IMR-90 (cell line): ENCODE data around the gene CCDC27. TPM values are rescaled to one million over a fixed set of nuclear protein-coding genes. Genes with fewer than 3 reads are reported as not detected.
"Not testable (repeated sequence)": the region's sequence is repeated elsewhere in the genome, so short reads cannot be mapped to it uniquely, and the experiment has no call there.

ENCODE experiments used
- ATAC-seq: fragments of 200-7000 bp; cut with Tn5 transposase; 2 replicates; pipeline ENCODE4 v1.9.1; 2020; ENCODE audit warnings: low read depth, mild to moderate bottlenecking, moderate library complexity
- BruUV-seq: library from RNA; stranded (reverse); fragments of 400-500 nt; replicated peaks from 2 replicates; lab custom pipeline; 2021; lab: Mats Ljungman, UMichigan
- CTCF ChIA-PET: fragments of 300-600 bp; formaldehyde crosslinking; extraction: SDS; loops from one replicate; lab custom pipeline; 2021; ENCODE audit warnings: antibody characterized with exemption; lab: Yijun Ruan, JAX
- POLR2A ChIA-PET: fragments of 300-600 bp; sonication (Branson Sonifier 250); formaldehyde crosslinking; loops from one replicate; lab custom pipeline; 2022; ENCODE audit warnings: antibody characterized with exemption; ENCODE audit not compliant: unreplicated experiment; lab: Charles Lee
- DNase-seq: peaks from one replicate; pipeline ENCODE4 v3.0.0; 2013
- H2AFZ ChIP-seq: replicated peaks from 2 replicates; pipeline ENCODE3; 2013; ENCODE audit warnings: low read length, mild to moderate bottlenecking; ENCODE audit not compliant: poor library complexity
- H2AK5ac ChIP-seq: 2 replicates; pipeline ENCODE4 v1.6.1; 2013; ENCODE audit warnings: low read depth, low read length, inconsistent platforms
- H2AK9ac ChIP-seq: replicated peaks from 2 replicates; pipeline ENCODE3; 2013; ENCODE audit warnings: mild to moderate bottlenecking, low read depth, low read length, moderate library complexity; ENCODE audit not compliant: poor library complexity
- H2BK120ac ChIP-seq: 2 replicates; pipeline ENCODE4 v1.6.1; 2013; ENCODE audit warnings: low read depth, low read length, inconsistent platforms
- H2BK15ac ChIP-seq: 3 replicates; pipeline ENCODE4 v1.6.1; 2013; ENCODE audit warnings: low read depth, low read length, inconsistent platforms
- H2BK20ac ChIP-seq: 2 replicates; pipeline ENCODE4 v1.6.1; 2013; ENCODE audit warnings: low read depth, mild to moderate bottlenecking, inconsistent platforms, low read length, moderate library complexity
- H2BK5ac ChIP-seq: 2 replicates; pipeline ENCODE4 v1.6.1; 2013; ENCODE audit warnings: mild to moderate bottlenecking, low read depth, low read length, inconsistent platforms; ENCODE audit not compliant: poor library complexity, severe bottlenecking
- H3K14ac ChIP-seq: replicated peaks from 2 replicates; pipeline ENCODE4 v1.6.1; 2013; ENCODE audit warnings: low read depth, low read length, inconsistent platforms
- H3K18ac ChIP-seq: 2 replicates; pipeline ENCODE4 v1.6.1; 2013; ENCODE audit warnings: low read depth, low read length, control low read depth
- H3K23ac ChIP-seq: 2 replicates; pipeline ENCODE4 v1.6.1; 2013; ENCODE audit warnings: low read depth, low read length, inconsistent platforms
- H3K27ac ChIP-seq: 2 replicates; pipeline ENCODE4 v1.5.1; 2013; ENCODE audit warnings: mild to moderate bottlenecking, control low read depth, low read length; ENCODE audit not compliant: insufficient read depth
- H3K27me3 ChIP-seq: 2 replicates; pipeline ENCODE4 v1.6.1; 2013; ENCODE audit warnings: low read length; ENCODE audit not compliant: control insufficient read depth, insufficient read depth
- H3K36me3 ChIP-seq: 2 replicates; pipeline ENCODE4 v1.6.1; 2013; ENCODE audit warnings: low read length, mixed read lengths; ENCODE audit not compliant: control insufficient read depth, insufficient read depth
- H3K4ac ChIP-seq: 2 replicates; pipeline ENCODE4 v1.6.1; 2013; ENCODE audit warnings: low read depth, low read length, inconsistent platforms
- H3K4me1 ChIP-seq: 2 replicates; pipeline ENCODE4 v1.6.1; 2013; ENCODE audit warnings: low read length, mixed read lengths; ENCODE audit not compliant: control insufficient read depth, insufficient read depth
- H3K4me2 ChIP-seq: 2 replicates; pipeline ENCODE4 v1.6.1; 2013; ENCODE audit warnings: low read depth, mild to moderate bottlenecking, control low read depth, low read length, moderate library complexity
- H3K4me3 ChIP-seq: 2 replicates; pipeline ENCODE4 v1.5.1; 2013; ENCODE audit warnings: low read depth, mild to moderate bottlenecking, control low read depth, low read length, moderate library complexity; ENCODE audit not compliant: insufficient read depth
- H3K56ac ChIP-seq: 2 replicates; pipeline ENCODE4 v1.6.1; 2013; ENCODE audit warnings: low read length, inconsistent platforms; ENCODE audit not compliant: insufficient read depth; ENCODE audit errors: extremely low read depth
- H3K79me1 ChIP-seq, 2 experiments: 2 replicates each; pipeline ENCODE4 v1.6.1; 2013; ENCODE audit warnings: low read length in 2 of 2, inconsistent platforms in 1 of 2, low read depth in 1 of 2
- H3K9ac ChIP-seq: 2 replicates; pipeline ENCODE4 v1.6.1; 2013; ENCODE audit warnings: low read depth, low read length, control low read depth
- H3K9me1 ChIP-seq: 2 replicates; pipeline ENCODE4 v1.6.1; 2013; ENCODE audit warnings: low read length, inconsistent platforms; ENCODE audit not compliant: insufficient read depth
- H3K9me3 ChIP-seq: 2 replicates; pipeline ENCODE4 v1.6.1; 2013; ENCODE audit warnings: low read length; ENCODE audit not compliant: control insufficient read depth, insufficient read depth
- H4K20me1 ChIP-seq: 2 replicates; pipeline ENCODE4 v1.6.1; 2013; ENCODE audit warnings: low read length, inconsistent platforms; ENCODE audit not compliant: insufficient read depth
- H4K5ac ChIP-seq: 2 replicates; pipeline ENCODE4 v1.6.1; 2013; ENCODE audit warnings: mild to moderate bottlenecking, low read depth, low read length, control low read depth
- H4K8ac ChIP-seq, 2 experiments: 2 replicates each; pipeline ENCODE4 v1.6.1; 2013; ENCODE audit warnings: low read depth in 2 of 2, low read length in 2 of 2, control low read depth in 1 of 2, inconsistent platforms in 1 of 2
- H4K91ac ChIP-seq: 2 replicates; pipeline ENCODE4 v1.6.1; 2013; ENCODE audit warnings: low read depth, low read length, inconsistent platforms; ENCODE audit not compliant: insufficient read depth
- WGBS, 2 experiments: methylation state at CpG; one replicate each; pipeline versions ENCODE4 v1.1.5 to v1.1.7; 2013; ENCODE audit warnings: missing lambda C conversion rate in 2 of 2; ENCODE audit not compliant: insufficient read length in 1 of 2; ENCODE audit errors: extremely low coverage in 2 of 2; 5-methylcytosine and 5-hydroxymethylcytosine counted together
- dilution Hi-C: fragments of 300-500 bp; cut with HindIII; formaldehyde crosslinking; loops from one replicate; pipeline ENCODE4 v1.14.3; 2018; ENCODE audit warnings: low sequenced_read_pairs; ENCODE audit not compliant: unreplicated experiment
- in situ Hi-C: fragments of 300-500 bp; cut with MboI; formaldehyde crosslinking; loops from 3 replicates; pipeline ENCODE4 v1.14.3; 2019; ENCODE audit warnings: low sequenced_read_pairs, inconsistent platforms, mixed read lengths
- intact Hi-C: fragments of 100-400 bp; cut with micrococcal nuclease; formaldehyde crosslinking; loops from 2 replicates; pipeline ENCODE4 v1.10.0; 2022
- polyA plus RNA-seq, 3 experiments: library from polyadenylated mRNA; depleted of rRNA; stranded (reverse); fragments of >200 nt; gene quantifications; 2 replicates each; pipeline ENCODE4 v1.2.3, GENCODE V29; 2012; ENCODE audit warnings: low replicate concordance in 1 of 3
- total RNA-seq: library from RNA; depleted of rRNA; stranded (reverse); fragments of >200 nt; gene quantifications from 2 replicates; pipeline ENCODE4 v1.2.3, GENCODE V29; 2012

Gene CCDC27
- total and polyA plus RNA-seq, 2 of the 4 experiments (the other 2 are of a cell fraction): not detected

- not testable (repeated sequence) for H3K4me2 ChIP-seq
Observed at GRCh38 chr1:3800795-3801194, 48.5 kb downstream of the CCDC27 start.

More at GRCh38 chr1:3800795-3801194, 48.5 kb downstream of the CCDC27 start:
- H2BK120ac ChIP-seq, H2AK9ac ChIP-seq, H4K91ac ChIP-seq, H3K9me1 ChIP-seq, H3K56ac ChIP-seq, H4K20me1 ChIP-seq, H2BK5ac ChIP-seq, H3K14ac ChIP-seq, H2AFZ ChIP-seq, dilution Hi-C loops, DNase-seq, H3K9me3 ChIP-seq, in situ Hi-C loops, H3K79me1 ChIP-seq, H3K4ac ChIP-seq, H2BK15ac ChIP-seq, CTCF ChIA-PET, H4K5ac ChIP-seq, H3K4me1 ChIP-seq, BruUV-seq, H3K36me3 ChIP-seq, H3K9ac ChIP-seq, H3K27me3 ChIP-seq, H2BK20ac ChIP-seq, POLR2A ChIA-PET, H3K27ac ChIP-seq, H2AK5ac ChIP-seq, H3K23ac ChIP-seq, H3K4me3 ChIP-seq, H3K18ac ChIP-seq, H4K8ac ChIP-seq, ATAC-seq: not testable (repeated sequence)
- WGBS, 2 experiments: no CpG with 5 or more reads among the region's 3 CpGs
- intact Hi-C loops: loop anchor here (5.0 kb wide), 1 partner anchor 348 kb away; the partner anchor contains the start of gene ARHGEF16
